NCI-H2196 (cell line): ENCODE measurements around the gene AMER3.

ENCODE experiments used
- DNase-seq: peaks from one replicate; lab custom pipeline; 2025; ENCODE audit not compliant: unreplicated experiment; lab: John Stamatoyannopoulos, UW

Gene AMER3

GRCh38 chr2:130754811-130755210 is 529 bp upstream of the AMER3 start:
- no peak for DNase-seq

GRCh38 chr2:130756053-130756873 is 923 bp downstream of the AMER3 start:
- peak; percentile 44 for DNase-seq

- DNase-seq: no peak
Measured at GRCh38 chr2:130756874-130757668, 1.7 kb downstream of the AMER3 start.

GRCh38 chr2:130759906-130760753 is 4.8 kb downstream of the AMER3 start:
- DNase-seq: peak; percentile 87

- no peak for DNase-seq
Measured at GRCh38 chr2:130760754-130761751, 5.7 kb downstream of the AMER3 start.

GRCh38 chr2:130762031-130762909 is 6.9 kb downstream of the AMER3 start:
- DNase-seq: no peak

GRCh38 chr2:130762910-130763385 is 7.6 kb downstream of the AMER3 start:
- no peak for DNase-seq

GRCh38 chr2:130763405-130763804 is 8.1 kb downstream of the AMER3 start:
- no peak for DNase-seq

- DNase-seq: no peak
Measured at GRCh38 chr2:130764035-130764820, 8.9 kb downstream of the AMER3 start.

GRCh38 chr2:130764821-130765115 is 9.4 kb downstream of the AMER3 start:
- no peak for DNase-seq

GRCh38 chr2:130765464-130765863 is 10.1 kb downstream of the AMER3 start:
- no peak for DNase-seq

- no peak for DNase-seq
Measured at GRCh38 chr2:130766037-130766436, 10.7 kb downstream of the AMER3 start.

- no peak for DNase-seq
Measured at GRCh38 chr2:130766711-130767407, 11.5 kb downstream of the AMER3 start.

- no peak for DNase-seq
Measured at GRCh38 chr2:130767408-130767775, 12.1 kb downstream of the AMER3 start.

GRCh38 chr2:130768191-130768855 is 13.0 kb downstream of the AMER3 start:
- DNase-seq: no peak

- no peak for DNase-seq
Measured at GRCh38 chr2:130769343-130769907, 14.1 kb downstream of the AMER3 start.

- peak; percentile 60 for DNase-seq
Measured at GRCh38 chr2:130776550-130776949, 21.2 kb downstream of the AMER3 start.
